Neural crest cell (in vitro differentiated cells): ENCODE measurements around the gene ADGRG7. TPM values are rescaled to one million over a fixed set of nuclear protein-coding genes. Genes with fewer than 3 reads are reported as not detected.
A peak's percentile ranks its signal among the peaks of the same experiment; 100 is the strongest.

Experiments used
- DNase-seq: peaks from one replicate; pipeline ENCODE4 v3.0.0; 2021; ENCODE audit warnings: low read depth, mixed read lengths, low spot score
- H3K27ac Mint-ChIP-seq: one replicate; pipeline ENCODE4 v1.8.0; 2021; ENCODE audit warnings: mild to moderate bottlenecking, mixed read lengths; ENCODE audit not compliant: unreplicated experiment
- H3K27me3 Mint-ChIP-seq: 2 replicates; pipeline ENCODE4 v1.8.0; 2021; ENCODE audit warnings: low read depth, mild to moderate bottlenecking, mixed read lengths
- H3K36me3 Mint-ChIP-seq: 2 replicates; pipeline ENCODE4 v1.8.0; 2021; ENCODE audit warnings: low read depth, mild to moderate bottlenecking, mixed read lengths
- H3K4me1 Mint-ChIP-seq: 2 replicates; pipeline ENCODE4 v1.8.0; 2021; ENCODE audit warnings: mixed read lengths
- H3K4me3 Mint-ChIP-seq: one replicate; pipeline ENCODE4 v1.8.0; 2021; ENCODE audit warnings: mild to moderate bottlenecking, mixed read lengths
- H3K9me3 Mint-ChIP-seq: 2 replicates; pipeline ENCODE4 v1.8.0; 2021; ENCODE audit warnings: mixed read lengths
- CTCF ChIP-seq: fragments of 200-600 bp; sonication (generic); conservative IDR thresholded peaks from 2 replicates; pipeline ENCODE4 v1.5.0; 2021; ENCODE audit warnings: antibody characterized with exemption, mild to moderate bottlenecking
- long read RNA-seq: library from polyadenylated mRNA; unstranded; transcript quantifications from one replicate; pipeline ENCODE4 v2.0.0, GENCODE V29; 2020
- total RNA-seq: library from RNA; stranded (reverse); gene quantifications from 2 replicates; pipeline ENCODE4 v1.2.1, GENCODE V29; 2021

Gene ADGRG7
- total RNA-seq = not detected in 2 replicates
- long read RNA-seq = 0 reads

- DNase-seq = no peak
- TF ChIP-seq CTCF = no peak
- H3K36me3 Mint-ChIP-seq = no peaks in the 10 kb centered on the region
- peaks cover 3% of the 10 kb centered on the region for H3K27me3 Mint-ChIP-seq
- H3K9me3 Mint-ChIP-seq = no peaks in the 10 kb centered on the region
- peaks cover 15% of the 10 kb centered on the region for H3K4me1 Mint-ChIP-seq
- H3K27ac Mint-ChIP-seq = no peak within 1 kb of the TSS
- H3K4me3 Mint-ChIP-seq = no peak within 1 kb of the TSS
Measured at GRCh38 chr3:100609305-100609704, at the start of gene ADGRG7. Gene ADGRG7 (plus strand): TSS chr3:100609601. CDS start chr3:100609857, 256 bp downstream.

- no peaks in the 10 kb centered on the region for H3K9me3 Mint-ChIP-seq
- H3K27ac Mint-ChIP-seq = no peak overlapping the region
Measured at GRCh38 chr3:100560426-100560825, 49.0 kb upstream of the ADGRG7 start.

GRCh38 chr3:100561459-100562158 is 47.8 kb upstream of the ADGRG7 start:
- Mint-ChIP-seq H3K27ac (peak overlapping the region; percentile 5), H3K4me3 (no peak overlapping the region), H3K27me3 (no peaks in the 10 kb centered on the region), H3K4me1 (no peaks in the 10 kb centered on the region), H3K36me3 (no peaks in the 10 kb centered on the region), H3K9me3 (no peaks in the 10 kb centered on the region)
- DNase-seq = no peak
- no peak for TF ChIP-seq CTCF

More at GRCh38 chr3:100560426-100560825, 49.0 kb upstream of the ADGRG7 start:
- H3K36me3 Mint-ChIP-seq = no peaks in the 10 kb centered on the region
- DNase-seq = no peak
- H3K4me3 Mint-ChIP-seq = no peak overlapping the region
- H3K4me1 Mint-ChIP-seq = no peaks in the 10 kb centered on the region
- no peak for TF ChIP-seq CTCF
- no peaks in the 10 kb centered on the region for H3K27me3 Mint-ChIP-seq

- no peaks in the 10 kb centered on the region for H3K9me3 Mint-ChIP-seq
- no peaks in the 10 kb centered on the region for H3K36me3 Mint-ChIP-seq
- H3K4me3 Mint-ChIP-seq = no peak overlapping the region
- no peak overlapping the region for H3K27ac Mint-ChIP-seq
- DNase-seq = no peak
- H3K27me3 Mint-ChIP-seq = no peaks in the 10 kb centered on the region
- no peak for TF ChIP-seq CTCF
- no peaks in the 10 kb centered on the region for H3K4me1 Mint-ChIP-seq
Measured at GRCh38 chr3:100562224-100562857, 47.1 kb upstream of the ADGRG7 start.

GRCh38 chr3:100563228-100563627 is 46.2 kb upstream of the ADGRG7 start:
- no peaks in the 10 kb centered on the region for H3K36me3 Mint-ChIP-seq
- H3K27ac Mint-ChIP-seq = no peak overlapping the region

More at GRCh38 chr3:100563228-100563627, 46.2 kb upstream of the ADGRG7 start:
- H3K27me3 Mint-ChIP-seq = no peaks in the 10 kb centered on the region
- no peaks in the 10 kb centered on the region for H3K4me1 Mint-ChIP-seq
- DNase-seq = no peak
- no peaks in the 10 kb centered on the region for H3K9me3 Mint-ChIP-seq
- no peak for TF ChIP-seq CTCF
- no peak overlapping the region for H3K4me3 Mint-ChIP-seq
